Sciatic nerve (tissue), 2 donors: Measurements from ENCODE around the gene IGSF9B. TPM values are rescaled to one million over a fixed set of nuclear protein-coding genes. Genes with fewer than 3 reads are reported as not detected.
A peak's percentile ranks its signal among the peaks of the same experiment; 100 is the strongest.

Experiments used
- ATAC-seq: fragments of 200-7000 bp; cut with Tn5 transposase; one replicate; pipeline ENCODE4 v1.9.1; 2020; ENCODE audit warnings: mild to moderate bottlenecking, moderate library complexity
- DNase-seq: peaks from one replicate; pipeline ENCODE4 v3.0.0-alpha.2; 2020; ENCODE audit warnings: low spot score
- intact Hi-C: fragments of 100-400 bp; cut with DNase I; formaldehyde crosslinking; loops from one replicate; pipeline ENCODE4 v1.14.2; 2022
- total RNA-seq: library from RNA; stranded (reverse); fragmentation: NEBNext Ultra II Directional; extraction: Animal tissue kit (Norgen Biotek cat#: 25700); gene quantifications from one replicate; pipeline ENCODE4 v1.2.1, GENCODE V29; 2021
- donor health status: DM: no; HTN: no; CAD: no.
- donor health status: DM: no; HTN: no; CAD: no.

Gene IGSF9B
- total RNA-seq, 1 donor from 2014 or later = 13.5 TPM

DNA sequence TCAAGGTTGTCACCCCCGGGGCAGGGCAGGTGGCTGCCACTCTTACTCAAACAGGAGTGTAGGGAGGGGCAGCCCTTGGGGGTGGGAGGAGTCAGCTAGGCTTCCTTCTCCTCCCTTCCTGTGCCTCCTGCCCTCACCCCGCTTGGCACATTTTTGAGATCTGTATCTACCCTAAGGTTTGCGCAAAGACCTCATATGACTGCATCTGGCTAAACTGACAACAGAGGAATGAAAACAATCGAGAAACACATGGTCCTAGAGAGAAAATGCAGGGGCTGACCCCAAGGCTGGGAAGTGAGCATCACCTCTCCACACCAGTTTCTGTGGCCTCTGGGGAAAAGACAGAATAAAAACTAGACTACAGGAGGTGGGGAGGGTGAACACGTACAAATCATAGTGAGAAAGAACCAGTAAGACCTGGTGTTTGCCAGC, 28.1 kb downstream of the IGSF9B start:
- intact Hi-C loops = loop anchor here (10.0 kb wide), 1 partner anchor 216 kb away; no protein-coding TSS in a partner anchor
- ATAC-seq = no peak

DNA sequence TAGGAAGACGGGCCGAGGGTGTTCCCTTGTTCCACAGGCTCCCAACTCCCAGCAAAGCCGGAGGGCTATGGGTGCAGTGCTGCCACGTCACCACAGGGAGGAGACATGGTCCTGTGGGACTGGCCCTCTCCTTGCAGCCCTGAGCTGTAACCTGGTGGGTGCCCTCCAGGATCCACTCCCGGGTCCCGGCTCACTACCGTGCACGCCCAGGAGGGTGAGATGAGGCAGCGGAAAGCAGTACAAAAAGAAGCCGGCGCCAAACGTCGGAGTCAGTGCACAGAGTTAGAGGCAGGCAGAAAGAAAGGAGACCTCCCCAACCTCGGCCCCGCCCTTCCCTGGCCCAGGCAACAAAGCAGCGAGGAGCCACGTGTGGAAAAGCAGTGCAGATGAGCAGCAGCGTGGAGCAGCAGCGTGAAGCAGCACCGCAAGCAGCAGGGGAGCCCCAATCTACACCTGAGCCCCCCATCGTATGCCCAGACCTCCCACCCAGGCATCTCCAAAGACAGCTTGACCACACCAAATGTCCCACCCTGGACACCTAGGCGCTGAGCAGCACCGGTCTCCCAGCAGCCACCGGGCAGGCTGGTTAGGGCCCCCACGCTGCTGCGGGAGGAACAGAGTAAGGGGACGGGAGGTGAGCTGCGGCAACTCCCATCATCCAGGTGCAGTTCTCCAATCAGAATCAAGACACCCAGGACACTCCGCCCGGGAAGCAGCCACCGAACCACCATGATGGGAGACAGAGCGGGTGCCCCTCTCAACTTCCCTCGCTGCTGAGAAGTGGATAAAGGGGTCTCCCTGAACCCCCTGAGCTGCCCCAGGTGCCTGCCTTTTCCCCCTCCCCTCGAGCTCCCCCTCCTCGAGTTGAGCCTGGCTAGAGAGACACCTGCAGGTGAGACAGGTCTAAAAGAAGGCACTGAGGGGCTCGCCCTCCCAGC, 28.8 kb downstream of the IGSF9B start:
- intact Hi-C loops = loop anchor here (10.0 kb wide), 1 partner anchor 217 kb away; no protein-coding TSS in a partner anchor
- ATAC-seq (peak; percentile 79), DNase-seq (peak; percentile 76)

More for the DNA sequence above, 28.1 kb downstream of the IGSF9B start:
- DNase-seq = no peak

DNA sequence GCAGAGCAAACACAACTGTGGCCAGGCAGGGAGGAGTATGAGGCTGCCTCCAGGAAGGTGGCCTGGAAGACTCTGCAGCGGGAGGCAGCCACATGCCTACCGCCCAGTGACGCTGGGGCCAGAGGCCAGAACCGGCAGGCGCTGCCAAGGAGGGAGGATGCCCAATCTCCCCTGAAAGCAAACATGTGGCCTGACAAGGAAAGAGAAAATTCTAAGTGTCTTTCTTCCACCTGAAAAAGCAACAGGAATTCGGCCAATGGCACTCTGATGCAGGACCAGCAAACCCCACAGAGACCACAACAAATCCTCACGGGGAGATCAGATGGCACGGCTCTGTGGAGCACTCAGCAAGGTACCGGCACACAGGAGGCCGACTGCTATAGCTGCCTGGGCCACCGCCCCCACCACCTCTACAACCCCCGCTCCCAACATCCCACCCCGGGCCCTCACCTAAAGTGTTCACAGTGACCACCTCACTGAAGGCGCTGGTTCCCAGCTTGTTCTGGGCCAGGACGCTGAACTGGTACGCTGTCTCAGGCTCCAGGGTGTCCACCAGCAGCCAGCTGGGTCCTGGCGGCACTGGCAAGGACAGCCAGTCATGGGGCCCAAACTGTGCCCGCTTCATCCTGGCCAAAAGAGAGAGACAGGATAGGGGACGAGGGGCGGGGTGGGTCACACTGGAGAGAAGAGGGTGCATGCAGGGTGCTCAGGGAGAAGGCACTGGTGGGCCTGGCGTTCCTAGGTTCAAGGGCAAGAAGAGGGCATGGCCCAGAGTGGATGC, 30.1 kb downstream of the IGSF9B start:
- DNase-seq = no peak
- intact Hi-C loops = loop anchor here (10.0 kb wide), 1 partner anchor 218 kb away; no protein-coding TSS in a partner anchor
- ATAC-seq = no peak

DNA sequence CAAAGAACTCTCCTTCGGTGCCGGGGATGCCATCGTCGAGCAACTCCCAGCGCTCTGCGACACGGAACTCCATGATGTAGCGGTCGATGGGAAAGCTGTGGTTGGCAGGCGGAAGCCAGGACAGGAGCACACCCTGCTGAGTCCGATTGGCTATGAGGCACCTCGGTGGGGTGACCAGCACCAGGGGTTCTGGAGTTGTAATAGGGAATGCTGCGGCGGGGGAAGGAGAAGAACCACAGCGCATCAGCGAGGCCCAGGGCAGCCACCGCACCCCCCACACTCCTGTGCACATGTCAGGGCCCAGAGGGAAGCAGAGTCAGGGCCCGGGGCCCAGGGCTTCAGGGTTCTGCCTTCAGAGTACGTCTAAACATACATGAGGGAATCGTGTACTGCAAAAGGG, 31.0 kb downstream of the IGSF9B start:
- intact Hi-C loops = loop anchor here (10.0 kb wide), 1 partner anchor 219 kb away; no protein-coding TSS in a partner anchor
- DNase-seq (no peak), ATAC-seq (no peak)

DNA sequence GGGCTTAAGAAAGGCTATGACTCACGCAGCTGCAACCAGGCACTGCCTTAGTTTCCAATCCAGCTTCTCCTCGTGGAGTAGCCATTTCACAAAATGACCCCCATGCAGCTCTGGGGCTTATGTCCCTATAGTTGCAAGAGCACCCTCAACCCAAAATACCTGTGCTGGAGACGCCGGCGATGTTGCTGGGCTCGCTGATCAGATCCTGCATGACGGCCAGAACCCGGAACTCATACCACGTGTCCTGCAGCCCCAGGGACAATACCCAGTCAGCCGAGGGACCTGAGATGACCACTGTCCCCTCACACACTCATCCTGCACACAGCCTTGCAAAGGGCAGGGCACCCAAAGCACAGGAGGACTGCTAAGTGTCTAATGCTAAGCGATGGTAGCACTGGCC, 32.1 kb downstream of the IGSF9B start:
- intact Hi-C loops = loop anchor here (10.0 kb wide), 1 partner anchor 220 kb away; no protein-coding TSS in a partner anchor
- ATAC-seq (no peak), DNase-seq (no peak)

DNA sequence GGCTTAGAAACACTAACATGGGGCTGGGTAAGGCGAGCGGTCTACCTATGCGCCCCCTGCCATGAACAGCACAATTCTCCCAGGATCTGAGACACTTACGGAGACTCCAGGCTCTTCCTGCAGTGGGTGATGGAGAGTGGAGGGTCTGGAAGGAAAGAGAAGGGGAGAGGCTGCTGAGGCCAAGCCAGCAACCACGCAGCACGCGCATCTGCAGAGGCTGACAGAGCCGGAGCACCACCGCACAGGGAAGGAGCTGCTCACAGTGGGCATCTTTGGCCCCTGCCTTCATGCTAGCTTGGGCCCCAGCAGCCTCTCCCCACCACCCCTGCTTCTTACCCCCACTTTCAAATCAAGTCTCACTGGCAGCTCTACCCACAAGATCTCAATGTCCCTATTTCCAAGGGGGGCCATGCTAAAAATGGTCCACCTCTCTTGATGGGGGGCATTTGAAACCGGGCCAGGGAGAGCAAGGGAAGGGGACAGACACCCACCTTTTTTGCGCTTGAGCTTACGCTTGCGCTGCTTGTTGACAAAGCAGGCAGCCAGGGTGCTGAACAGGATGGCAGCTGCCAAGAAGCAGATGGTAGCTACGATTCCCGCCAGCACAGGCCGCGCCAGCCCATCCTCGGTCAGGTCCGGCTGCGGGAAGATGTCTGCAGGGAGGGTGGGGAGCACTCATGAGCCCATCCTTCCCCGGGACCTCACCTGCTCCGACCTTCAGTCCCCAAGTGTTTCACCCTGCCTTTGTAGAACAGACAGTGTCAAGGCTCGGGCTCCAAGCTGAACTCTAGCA, 34.5 kb downstream of the IGSF9B start:
- ATAC-seq = no peak
- intact Hi-C loops = loop anchor here (10.0 kb wide), 1 partner anchor 223 kb away; no protein-coding TSS in a partner anchor

DNA sequence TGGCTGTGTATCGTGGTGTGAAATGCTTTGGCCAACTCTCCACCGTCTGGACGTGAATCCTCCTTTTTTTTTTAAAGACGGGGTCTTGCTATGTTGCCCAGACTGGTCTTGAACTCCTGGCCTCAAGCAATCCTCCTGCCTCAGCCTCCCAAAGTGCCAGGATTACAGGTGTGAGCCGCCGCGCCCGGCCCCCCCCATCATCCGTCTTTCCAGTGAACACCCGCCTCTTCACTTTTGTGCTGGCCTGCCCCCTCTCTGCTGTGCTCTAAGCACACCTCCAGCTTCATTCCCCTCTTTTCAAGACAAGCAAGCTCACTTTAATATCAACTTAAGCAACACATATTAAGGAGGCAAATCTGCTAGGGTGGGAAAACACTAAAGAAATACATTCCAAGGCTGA, 35.3 kb downstream of the IGSF9B start:
- intact Hi-C loops = loop anchor here (10.0 kb wide), 1 partner anchor 223 kb away; no protein-coding TSS in a partner anchor
- ATAC-seq (no peak), DNase-seq (no peak)

More for the DNA sequence above, 34.5 kb downstream of the IGSF9B start:
- DNase-seq = no peak

DNA sequence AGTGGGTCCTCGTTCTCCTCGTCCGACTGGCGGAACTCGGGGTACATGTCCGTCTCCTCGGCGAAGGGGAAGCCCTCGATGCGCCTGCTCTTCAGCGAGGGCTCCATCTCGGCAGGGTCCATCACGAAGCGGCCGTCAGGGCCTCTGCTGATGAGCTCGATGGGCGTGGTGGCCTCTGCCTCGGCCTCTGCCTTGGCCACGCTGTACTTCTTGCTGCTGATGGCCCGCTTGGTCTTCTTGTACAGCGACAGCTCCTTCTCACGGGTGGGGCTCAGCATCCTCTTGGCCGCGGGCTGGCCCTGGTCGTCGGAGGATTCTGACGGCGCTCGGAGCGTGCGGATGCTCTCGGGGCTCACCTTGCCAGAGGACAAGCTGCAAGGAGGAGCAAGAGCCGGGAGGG, 35.7 kb downstream of the IGSF9B start:
- no peak for DNase-seq
- intact Hi-C loops = loop anchor here (10.0 kb wide), 1 partner anchor 224 kb away; no protein-coding TSS in a partner anchor
- no peak for ATAC-seq

DNA sequence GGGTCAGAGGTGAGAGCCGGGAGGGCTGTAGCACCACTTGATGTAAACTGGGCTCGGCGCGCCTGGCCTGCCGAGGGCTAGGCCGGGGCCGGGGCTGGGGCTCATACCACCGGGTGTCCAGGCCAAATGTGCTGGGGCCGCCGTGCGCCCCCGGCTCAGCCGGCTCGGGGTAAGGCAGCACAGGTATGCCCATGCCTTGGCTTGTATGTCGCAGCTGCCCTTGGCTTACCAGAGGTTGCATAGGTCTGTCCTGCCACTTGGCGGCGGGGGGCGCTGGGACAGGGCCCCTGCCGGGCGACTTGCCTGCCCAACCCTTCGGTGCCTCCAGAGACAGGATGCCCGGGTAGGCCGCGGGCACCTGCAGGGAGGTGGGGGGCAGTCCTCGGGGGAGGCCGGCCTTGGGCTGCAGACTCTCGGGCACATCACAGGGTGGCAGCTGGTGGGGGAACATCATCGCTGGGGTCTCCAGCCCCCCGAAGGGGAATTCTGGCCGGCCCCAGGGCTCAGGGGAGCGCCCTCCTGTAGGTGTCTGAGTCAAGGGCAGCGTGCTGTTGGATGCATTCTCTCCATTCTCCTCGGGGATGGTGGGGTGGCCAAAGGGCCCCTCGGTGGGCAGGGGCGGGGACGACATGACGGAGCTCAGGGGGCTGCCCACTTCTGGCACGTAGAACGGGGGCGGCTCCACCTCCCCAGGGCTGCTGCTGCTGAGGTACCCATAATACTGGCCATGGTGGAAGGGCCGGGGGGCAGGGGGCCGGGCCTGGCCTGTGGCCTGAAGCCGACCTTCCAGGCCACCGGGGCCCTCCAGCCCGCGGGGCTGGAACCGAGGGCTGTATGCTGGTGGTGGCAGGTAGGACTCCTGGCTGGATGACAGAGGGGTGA, 36.4 kb downstream of the IGSF9B start:
- DNase-seq (no peak), ATAC-seq (no peak)
- intact Hi-C loops = loop anchor here (10.0 kb wide), 1 partner anchor 224 kb away; no protein-coding TSS in a partner anchor

DNA sequence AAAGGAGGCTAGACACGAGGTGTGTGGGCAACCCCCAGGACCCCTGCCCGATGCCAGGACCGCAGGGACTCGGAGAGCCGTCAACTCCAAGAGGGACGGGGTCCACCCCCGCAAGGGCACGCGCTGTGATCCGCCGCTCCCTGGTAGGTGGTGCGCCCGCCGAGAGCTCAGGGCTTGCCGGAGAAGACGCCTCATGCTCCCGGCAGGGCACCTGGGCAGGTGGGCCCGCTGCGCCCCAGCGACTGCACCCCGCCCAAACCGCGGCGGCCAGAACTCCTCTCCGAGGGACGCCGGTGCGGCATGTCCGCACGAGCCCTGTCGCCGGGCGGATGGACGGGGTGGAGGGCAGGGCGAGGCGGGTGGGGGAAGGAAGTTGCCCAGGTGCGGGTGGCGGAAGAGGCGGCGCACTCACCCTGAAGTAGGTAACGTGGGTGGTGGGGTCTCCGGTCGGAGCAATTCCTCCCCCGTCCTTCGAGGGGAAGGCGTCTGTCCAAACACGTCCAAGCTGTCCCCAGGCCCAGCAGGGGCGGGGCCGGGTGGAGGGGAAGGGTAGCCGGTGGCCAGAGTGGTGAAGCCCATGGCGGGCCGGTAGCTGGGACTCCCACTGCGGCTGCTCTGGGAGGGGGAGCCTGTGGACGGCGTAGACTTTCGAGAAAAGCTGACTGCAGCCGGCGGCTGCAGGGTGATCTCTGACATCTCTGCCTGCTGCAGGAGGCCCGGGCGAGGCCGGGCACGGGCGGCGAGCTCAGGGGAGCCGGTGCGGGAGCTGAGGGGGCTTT, 37.2 kb downstream of the IGSF9B start:
- intact Hi-C loops = loop anchor here (10.0 kb wide), 1 partner anchor 225 kb away; no protein-coding TSS in a partner anchor
- DNase-seq (no peak), ATAC-seq (no peak)

DNA sequence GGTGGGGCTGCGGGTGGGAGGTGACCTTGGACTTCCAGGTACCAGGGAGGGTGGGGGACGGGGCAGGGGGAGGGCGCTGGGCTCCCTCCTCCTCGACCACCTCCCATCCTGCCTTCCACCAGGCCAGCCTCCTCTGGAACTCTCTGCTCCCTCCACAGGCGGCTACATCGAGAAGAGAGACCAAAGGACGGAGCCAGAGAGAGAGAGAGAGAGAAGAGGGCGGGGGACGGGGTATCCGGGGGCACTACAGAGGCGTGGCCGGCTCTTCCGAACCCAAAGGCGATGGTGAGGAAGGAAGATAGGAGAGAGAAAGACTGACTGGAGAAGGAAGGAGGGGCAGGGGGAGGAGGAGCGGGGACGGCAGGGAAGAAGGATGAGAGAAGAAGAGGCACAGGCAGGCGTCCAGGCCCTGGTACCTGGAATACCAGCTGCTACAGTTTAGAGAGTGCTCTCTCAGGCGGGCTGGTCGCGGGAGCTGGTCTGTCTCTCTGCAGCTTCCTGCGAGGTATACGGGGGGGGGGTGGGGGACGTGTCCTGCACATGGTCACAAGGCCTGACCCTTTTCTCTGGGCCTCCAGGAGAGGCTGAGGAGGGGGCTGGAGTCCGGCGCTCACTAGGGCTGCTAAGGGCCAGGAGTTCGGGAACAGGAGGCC, 38.0 kb downstream of the IGSF9B start:
- no peak for ATAC-seq
- intact Hi-C loops = no loop called here

DNA sequence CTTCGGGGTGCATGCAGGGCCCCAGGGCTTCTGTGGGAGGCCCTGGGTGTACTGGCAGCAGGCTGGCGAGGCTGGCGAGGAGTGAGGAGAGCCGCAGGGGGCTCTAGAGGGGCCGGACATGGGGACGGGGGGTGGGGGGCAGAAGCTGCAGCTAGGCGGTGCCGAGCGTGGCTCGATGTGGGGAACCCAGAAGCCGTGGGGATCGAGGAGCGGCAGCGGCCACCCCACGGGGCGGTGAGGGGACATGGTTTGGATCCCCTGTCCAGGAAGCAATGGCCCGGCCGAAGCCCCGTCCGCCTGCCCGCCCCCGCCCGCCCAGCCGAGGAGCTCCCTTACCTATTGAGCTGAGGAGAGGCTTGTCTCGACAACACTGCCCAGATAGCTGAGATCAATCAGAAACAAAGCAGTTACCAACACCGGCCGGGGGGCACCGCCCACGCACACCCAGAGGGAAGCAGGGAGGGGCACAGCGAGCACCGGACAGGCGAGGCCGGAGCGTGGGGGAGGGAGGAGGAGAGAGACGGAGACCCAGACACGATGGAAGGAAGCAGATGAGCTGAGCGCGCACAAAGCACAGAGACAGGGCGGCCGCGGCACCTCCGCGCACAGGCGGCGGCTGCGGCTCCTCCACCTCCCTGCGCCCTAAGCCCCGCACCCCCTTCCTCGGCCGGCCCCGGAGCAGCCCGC, 38.7 kb downstream of the IGSF9B start:
- ATAC-seq = no peak
- intact Hi-C loops = no loop called here
- DNase-seq = no peak

More for the DNA sequence above, 38.0 kb downstream of the IGSF9B start:
- no peak for DNase-seq

DNA sequence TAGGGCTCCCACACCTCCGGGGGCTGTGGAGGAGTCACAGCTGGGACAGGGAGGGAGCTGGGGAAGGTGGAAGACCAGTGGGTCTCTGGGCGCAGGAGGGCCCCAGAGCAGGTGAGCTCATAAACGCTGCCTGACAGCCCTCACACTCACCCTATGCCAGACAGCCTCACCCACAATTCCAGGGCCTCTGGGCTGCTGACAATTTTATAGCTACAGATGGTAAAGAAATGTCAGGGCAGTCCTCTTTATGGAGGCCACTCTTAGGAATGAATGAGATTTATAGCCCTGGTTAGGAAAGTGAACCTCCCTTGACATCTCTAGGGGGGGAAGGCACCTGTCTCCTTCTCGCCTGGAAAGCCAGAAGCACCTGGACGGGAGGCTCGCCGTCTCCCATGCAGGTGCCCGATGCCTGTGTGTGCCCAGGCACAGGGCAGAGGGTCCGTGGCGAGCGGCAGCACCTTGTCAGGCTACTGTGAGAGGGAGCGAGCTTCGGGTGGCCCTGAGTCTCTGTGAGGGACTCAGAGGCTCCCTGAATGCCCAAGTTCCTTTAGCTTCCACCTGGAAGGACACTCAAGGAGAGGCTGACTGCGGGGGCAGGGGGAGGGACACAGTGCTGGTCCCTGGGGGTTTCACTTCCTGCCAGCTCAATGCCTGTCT, 39.9 kb downstream of the IGSF9B start:
- no peak for DNase-seq
- ATAC-seq = no peak
- intact Hi-C loops = no loop called here

DNA sequence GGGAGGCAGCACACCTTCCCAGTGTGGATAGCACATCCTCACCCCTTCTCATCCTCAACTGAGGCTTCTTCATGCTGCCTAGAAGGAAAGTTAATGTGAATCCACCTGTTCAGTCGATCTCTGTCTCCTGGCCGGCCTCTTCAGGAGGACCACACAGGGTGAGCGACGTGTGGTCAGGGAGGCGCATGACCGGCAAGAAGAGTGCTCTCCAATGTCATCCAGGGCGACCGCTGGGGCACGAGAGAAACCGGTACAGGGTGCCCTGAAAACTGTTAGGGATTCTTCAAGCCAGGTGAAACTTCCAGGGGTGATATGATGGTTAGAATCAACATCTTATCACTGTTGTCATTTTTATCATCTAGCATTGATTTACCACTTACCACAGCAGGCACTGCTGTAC, 43.0 kb downstream of the IGSF9B start:
- intact Hi-C loops = no loop called here
- no peak for ATAC-seq
- no peak for DNase-seq

DNA sequence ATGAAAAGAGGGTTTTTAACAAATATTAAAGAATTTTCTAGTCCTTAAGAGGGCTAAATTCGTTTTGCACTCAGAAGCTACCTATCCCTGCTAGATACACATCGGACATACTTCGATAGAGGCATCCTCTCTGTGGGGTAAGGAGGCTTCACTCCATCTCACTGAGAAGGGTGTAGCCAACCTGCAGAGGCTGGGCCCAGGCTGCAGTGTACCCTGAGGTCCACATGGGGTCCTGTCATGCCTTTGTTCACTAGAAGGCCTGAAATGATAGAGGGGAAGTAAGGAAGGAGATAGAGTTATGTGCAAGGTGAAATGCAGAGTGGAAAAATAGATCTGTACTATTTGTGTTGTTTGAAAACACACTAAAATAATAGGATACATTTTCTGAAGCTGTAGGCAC, 45.6 kb downstream of the IGSF9B start:
- intact Hi-C loops = no loop called here
- DNase-seq = no peak
- ATAC-seq = no peak
